Activated T-cell treated with anti-CD3 and anti-CD28 coated beads, Interleukin-2, amount 50 U/mL, for 72 hours (primary cell): ENCODE measurements around the gene ROR1. TPM values are rescaled to one million over a fixed set of nuclear protein-coding genes. Genes with fewer than 3 reads are reported as not detected.

Experiments
- ATAC-seq, 2 donors: fragments of 150-1000 bp; cut with Tn5 transposase; replicated peaks in 1 of 2; 2 replicates each; pipeline ENCODE4 v1.10.0; 2021; ENCODE audit warnings: moderate library complexity in 2 of 2, mild to moderate bottlenecking in 1 of 2
- DNase-seq, 2 donors: peaks; one replicate each; pipeline ENCODE4 v3.0.0; 2021 to 2022; ENCODE audit warnings: mixed read lengths in 1 of 2
- H3K27ac Mint-ChIP-seq: one replicate; pipeline ENCODE4 v1.8.0; 2022; ENCODE audit warnings: mild to moderate bottlenecking, moderate library complexity, mixed read lengths
- H3K27me3 Mint-ChIP-seq: one replicate; pipeline ENCODE4 v1.8.0; 2022; ENCODE audit warnings: low read depth, mixed read lengths
- H3K36me3 Mint-ChIP-seq, 2 donors: one replicate each; pipeline ENCODE4 v1.8.0; 2022; ENCODE audit warnings: mixed read lengths in 2 of 2, mild to moderate bottlenecking in 1 of 2; ENCODE audit not compliant: insufficient read depth in 2 of 2
- H3K4me1 Mint-ChIP-seq: one replicate; pipeline ENCODE4 v1.8.0; 2022; ENCODE audit warnings: low read depth, mixed read lengths
- H3K4me3 Mint-ChIP-seq, 2 donors: one replicate each; pipeline ENCODE4 v1.8.0; 2022; ENCODE audit warnings: mild to moderate bottlenecking in 2 of 2, mixed read lengths in 2 of 2, moderate library complexity in 2 of 2
- H3K9me3 Mint-ChIP-seq, 2 donors: one replicate each; pipeline ENCODE4 v1.8.0; 2022; ENCODE audit warnings: mixed read lengths in 2 of 2
- total RNA-seq, 2 donors: library from RNA; stranded (reverse); gene quantifications; one replicate each; pipeline ENCODE4 v1.2.3, GENCODE V29; 2022

ROR1 gene
- total RNA-seq, 2 donors from 2014 or later = 0.19 TPM; not detected in 1

DNA sequence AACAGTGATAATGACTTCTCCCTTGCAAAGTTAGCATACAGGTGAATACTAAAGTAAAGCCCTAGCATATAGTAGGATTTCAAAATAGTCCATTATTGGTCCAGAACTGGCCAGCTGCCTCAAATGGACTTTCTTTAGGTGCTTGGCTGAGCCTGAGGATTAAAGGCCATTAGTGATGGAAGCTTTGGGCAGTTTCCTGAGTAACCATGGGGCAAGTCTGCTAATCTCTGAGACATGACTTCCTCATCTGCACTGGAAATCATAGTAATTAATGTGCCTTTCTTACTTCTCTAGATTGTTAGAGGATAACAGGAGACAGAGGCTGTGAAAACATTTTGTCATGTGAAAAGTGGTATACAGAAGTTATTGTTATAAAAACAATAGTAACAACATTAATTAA, 273.1 kb downstream of the ROR1 start:
- Mint-ChIP-seq H3K27ac (no peak overlapping the region), H3K9me3 (no peaks in the 10 kb centered on the region), H3K27me3 (peaks cover 6% of the 10 kb centered on the region), H3K36me3 (no peaks in the 10 kb centered on the region), H3K4me1 (no peaks in the 10 kb centered on the region), H3K4me3 (no peak overlapping the region)
- no peak for ATAC-seq
- DNase-seq = no peak

GRCh38 chr1:64047549-64047996, 273.8 kb downstream of the ROR1 start:
- DNase-seq (no peak), ATAC-seq (no peak)
- Mint-ChIP-seq H3K27me3 (peaks cover 6% of the 10 kb centered on the region), H3K4me1 (no peaks in the 10 kb centered on the region), H3K27ac (no peak overlapping the region), H3K36me3 (no peaks in the 10 kb centered on the region), H3K4me3 (no peak overlapping the region), H3K9me3 (no peaks in the 10 kb centered on the region)

DNA sequence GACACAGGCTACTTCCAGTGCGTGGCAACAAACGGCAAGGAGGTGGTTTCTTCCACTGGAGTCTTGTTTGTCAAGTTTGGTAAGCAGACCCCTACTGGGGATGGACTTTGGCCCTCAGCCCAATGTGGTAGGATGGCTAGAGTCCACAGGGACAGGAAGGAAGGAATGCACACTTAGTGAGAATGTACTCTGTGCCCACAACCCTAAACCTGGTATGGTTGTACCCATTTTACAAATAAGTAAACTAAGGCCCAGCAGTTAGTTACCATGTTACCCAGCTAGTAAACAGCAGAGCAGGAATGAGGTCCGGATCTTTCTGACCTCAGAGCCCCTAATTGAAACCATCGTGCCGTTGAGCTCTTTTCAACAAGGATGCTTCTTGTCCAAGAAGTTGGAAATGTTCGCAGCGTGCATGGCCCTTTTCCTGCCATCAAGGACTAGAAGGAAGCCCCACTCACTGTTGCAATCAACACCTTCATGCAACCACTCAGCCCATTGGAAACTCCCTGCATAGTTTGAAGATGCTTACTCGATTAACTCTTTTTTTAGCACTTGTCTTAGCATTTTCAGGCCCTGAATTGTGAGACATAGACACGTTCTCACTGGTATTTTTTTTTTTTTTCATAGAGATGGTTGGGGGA, 276.2 kb downstream of the ROR1 start:
- ATAC-seq = no peak
- no peak for DNase-seq
- Mint-ChIP-seq H3K27me3 (no peaks in the 10 kb centered on the region), H3K27ac (no peak overlapping the region), H3K9me3 (no peaks in the 10 kb centered on the region), H3K4me3 (no peak overlapping the region), H3K36me3 (no peaks in the 10 kb centered on the region), H3K4me1 (no peaks in the 10 kb centered on the region)

GRCh38 chr1:64050601-64051000, 276.8 kb downstream of the ROR1 start:
- ATAC-seq (no peak), DNase-seq (no peak)
- H3K27ac Mint-ChIP-seq = no peak overlapping the region
- no peaks in the 10 kb centered on the region for H3K27me3 Mint-ChIP-seq
- no peak overlapping the region for H3K4me3 Mint-ChIP-seq
- no peaks in the 10 kb centered on the region for H3K36me3 Mint-ChIP-seq
- no peaks in the 10 kb centered on the region for H3K9me3 Mint-ChIP-seq
- no peaks in the 10 kb centered on the region for H3K4me1 Mint-ChIP-seq

GRCh38 chr1:64051796-64052195, 278.0 kb downstream of the ROR1 start:
- ATAC-seq (no peak), DNase-seq (no peak)
- Mint-ChIP-seq H3K27ac (no peak overlapping the region), H3K36me3 (no peaks in the 10 kb centered on the region), H3K27me3 (no peaks in the 10 kb centered on the region), H3K4me1 (no peaks in the 10 kb centered on the region), H3K9me3 (no peaks in the 10 kb centered on the region), H3K4me3 (no peak overlapping the region)

GRCh38 chr1:64052777-64053176, 279.0 kb downstream of the ROR1 start:
- DNase-seq = no peak
- Mint-ChIP-seq H3K27ac (no peak overlapping the region), H3K36me3 (no peaks in the 10 kb centered on the region), H3K27me3 (no peaks in the 10 kb centered on the region), H3K4me1 (no peaks in the 10 kb centered on the region), H3K9me3 (no peaks in the 10 kb centered on the region), H3K4me3 (no peak overlapping the region)
- no peak for ATAC-seq

DNA sequence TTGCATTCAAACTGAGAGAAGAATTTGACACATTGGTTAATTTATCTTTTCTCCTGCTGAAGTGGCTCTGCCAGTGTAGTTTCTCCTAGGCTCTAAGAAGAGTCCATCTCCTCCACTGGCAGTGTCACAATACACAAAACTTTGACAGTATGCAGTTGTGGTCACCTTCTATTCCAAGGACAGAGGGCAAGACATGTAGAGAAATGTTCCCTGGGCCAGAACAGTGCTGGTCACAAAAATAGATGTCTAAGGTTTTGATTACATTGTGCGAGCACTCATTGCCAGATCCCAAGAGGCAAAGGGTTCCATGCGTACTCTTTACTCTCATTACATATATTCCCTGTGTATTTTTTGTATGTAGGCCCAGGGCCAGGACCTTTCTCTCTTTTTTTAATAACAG, 281.5 kb downstream of the ROR1 start:
- peaks cover 0 to under 1% of the 10 kb centered on the region in 2 donors for H3K9me3 Mint-ChIP-seq
- ATAC-seq = no peak
- H3K4me1 Mint-ChIP-seq = no peaks in the 10 kb centered on the region
- H3K27me3 Mint-ChIP-seq = peaks cover 6% of the 10 kb centered on the region
- no peak overlapping the region for H3K4me3 Mint-ChIP-seq
- H3K27ac Mint-ChIP-seq = no peak overlapping the region
- DNase-seq = no peak
- H3K36me3 Mint-ChIP-seq = no peaks in the 10 kb centered on the region

- H3K4me1 Mint-ChIP-seq = peaks cover 5% of the 10 kb centered on the region
- no peak for DNase-seq
- peaks cover 0 to 2% of the 10 kb centered on the region in 2 donors for H3K36me3 Mint-ChIP-seq
- peaks cover 2 to 3% of the 10 kb centered on the region in 2 donors for H3K9me3 Mint-ChIP-seq
- peaks cover 9% of the 10 kb centered on the region for H3K27me3 Mint-ChIP-seq
- no peak overlapping the region for H3K4me3 Mint-ChIP-seq
- no peak for ATAC-seq
- no peak overlapping the region for H3K27ac Mint-ChIP-seq
These were observed 285.7 kb downstream of the ROR1 start for GRCh38 chr1:64059556-64059955.

DNA sequence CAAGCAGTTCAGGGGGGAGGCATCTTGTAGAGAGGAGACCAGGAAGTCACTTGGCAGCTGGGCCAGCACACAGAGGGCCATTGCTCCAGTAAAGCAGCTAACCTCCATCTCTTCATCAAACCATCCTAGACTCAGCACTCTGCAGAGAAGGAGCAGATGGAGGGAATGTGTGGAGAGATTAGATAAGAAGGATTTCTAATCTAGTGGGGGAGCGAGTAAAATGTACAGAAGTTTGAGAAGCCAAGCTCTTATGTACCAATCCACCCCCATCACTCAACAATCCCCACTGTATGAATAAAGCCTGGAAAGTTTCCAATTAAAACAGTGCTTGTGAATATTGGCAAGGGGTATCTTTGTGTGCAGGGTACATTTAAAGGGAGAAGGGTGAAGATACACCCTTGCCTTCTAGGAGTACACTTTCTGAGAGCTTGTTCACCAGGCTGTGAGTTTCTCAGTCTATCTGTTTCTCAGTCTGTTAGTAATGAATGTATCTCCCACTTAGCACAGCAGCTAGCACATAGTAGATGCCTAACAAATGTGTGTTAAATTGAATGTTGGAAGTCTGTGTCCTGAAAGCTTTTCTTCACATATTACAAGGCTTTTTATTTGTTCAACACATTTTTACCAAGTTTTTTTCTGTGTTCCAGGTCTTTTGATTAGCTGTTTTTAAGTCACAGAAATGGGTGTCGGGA, 286.9 kb downstream of the ROR1 start:
- no peak overlapping the region for H3K4me3 Mint-ChIP-seq
- ATAC-seq (no peak), DNase-seq (no peak)
- peaks cover 9% of the 10 kb centered on the region for H3K27me3 Mint-ChIP-seq
- H3K27ac Mint-ChIP-seq = no peak overlapping the region
- H3K36me3 Mint-ChIP-seq = peaks cover 0 to 2% of the 10 kb centered on the region in 2 donors
- H3K9me3 Mint-ChIP-seq = peaks cover 2 to 3% of the 10 kb centered on the region in 2 donors
- H3K4me1 Mint-ChIP-seq = peaks cover 5% of the 10 kb centered on the region

- peaks cover 0 to 2% of the 10 kb centered on the region in 2 donors for H3K36me3 Mint-ChIP-seq
These were observed 287.8 kb downstream of the ROR1 start for GRCh38 chr1:64061430-64062104.

DNA sequence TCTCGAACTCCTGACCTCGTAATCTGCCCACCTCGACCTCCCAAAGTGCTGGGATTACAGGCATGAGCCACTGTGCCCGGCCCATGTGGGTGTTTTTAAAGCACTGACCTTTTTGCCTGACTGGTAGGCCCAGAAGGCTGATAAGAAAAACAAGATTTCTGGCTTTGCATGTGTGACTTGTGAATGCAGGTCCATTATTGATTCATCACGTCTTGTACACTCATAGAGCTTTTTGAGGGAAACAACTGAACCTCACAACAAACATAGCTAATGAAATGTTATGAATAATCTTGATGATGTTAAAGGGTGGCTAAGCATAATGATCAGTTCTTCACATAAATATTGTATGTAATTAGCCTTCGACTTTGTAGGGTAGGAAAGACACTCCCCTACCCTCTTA, 288.7 kb downstream of the ROR1 start:
- peaks cover 0 to 2% of the 10 kb centered on the region in 2 donors for H3K36me3 Mint-ChIP-seq
- H3K4me1 Mint-ChIP-seq = peaks cover 5% of the 10 kb centered on the region
- H3K4me3 Mint-ChIP-seq = no peak overlapping the region
- H3K27ac Mint-ChIP-seq = no peak overlapping the region
- no peak for ATAC-seq
- no peak for DNase-seq
- H3K27me3 Mint-ChIP-seq = peaks cover 9% of the 10 kb centered on the region
- peaks cover 2 to 3% of the 10 kb centered on the region in 2 donors for H3K9me3 Mint-ChIP-seq

More at GRCh38 chr1:64061430-64062104, 287.8 kb downstream of the ROR1 start:
- peaks cover 9% of the 10 kb centered on the region for H3K27me3 Mint-ChIP-seq
- H3K4me1 Mint-ChIP-seq = peaks cover 5% of the 10 kb centered on the region
- DNase-seq (no peak), ATAC-seq (no peak)
- no peak overlapping the region for H3K4me3 Mint-ChIP-seq
- no peak overlapping the region for H3K27ac Mint-ChIP-seq
- peaks cover 2 to 3% of the 10 kb centered on the region in 2 donors for H3K9me3 Mint-ChIP-seq

DNA sequence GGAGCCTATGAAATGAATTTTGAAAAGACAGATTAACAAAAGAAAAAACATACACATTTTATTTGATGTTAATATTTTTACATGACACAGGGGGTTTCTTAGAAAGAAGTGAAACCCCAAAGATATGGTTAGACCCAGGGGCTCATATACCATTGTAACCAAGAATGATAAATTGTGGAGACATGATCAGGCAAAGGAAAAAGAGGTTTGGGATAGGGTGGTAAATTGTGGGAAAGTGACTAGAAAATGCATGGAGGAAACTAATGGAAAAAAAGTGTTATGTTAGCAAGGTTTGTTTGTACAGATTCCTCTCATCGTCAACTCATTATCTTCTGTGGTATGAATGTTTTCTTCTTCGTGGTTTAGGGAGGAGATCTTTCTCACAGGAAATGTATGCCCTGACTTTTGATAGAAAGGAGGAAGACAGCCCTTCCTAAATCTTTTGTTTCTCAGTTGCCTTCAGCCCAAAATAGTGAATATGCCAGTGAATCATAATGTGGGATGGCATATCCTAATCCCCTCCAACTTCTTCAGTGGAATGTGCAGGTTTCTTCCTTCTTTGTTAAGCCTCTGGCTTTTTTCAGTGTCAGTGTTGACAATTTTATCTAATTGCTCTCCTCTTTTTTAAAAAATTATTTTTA, 289.2 kb downstream of the ROR1 start:
- Mint-ChIP-seq H3K4me1 (peaks cover 5% of the 10 kb centered on the region), H3K4me3 (no peak overlapping the region), H3K9me3 (peaks cover 2 to 3% of the 10 kb centered on the region in 2 donors), H3K27ac (no peak overlapping the region), H3K36me3 (peaks cover 0 to 2% of the 10 kb centered on the region in 2 donors), H3K27me3 (peaks cover 9% of the 10 kb centered on the region)
- DNase-seq = no peak
- no peak for ATAC-seq

- Mint-ChIP-seq H3K9me3 (peaks cover 2% of the 10 kb centered on the region in 2 donors), H3K4me3 (no peak overlapping the region), H3K4me1 (peaks cover 5% of the 10 kb centered on the region), H3K27ac (no peak overlapping the region), H3K27me3 (peaks cover under 1% of the 10 kb centered on the region), H3K36me3 (peaks cover 0 to 2% of the 10 kb centered on the region in 2 donors)
- ATAC-seq (no peak), DNase-seq (no peak)
These were observed 291.8 kb downstream of the ROR1 start for GRCh38 chr1:64065571-64065970.
